HepG2 (cell line): ENCODE results near the gene PPP1R12A. TPM values are rescaled to one million over a fixed set of nuclear protein-coding genes. Genes with fewer than 3 reads are reported as not detected.
A peak's percentile ranks its signal among the peaks of the same experiment; 100 is the strongest.

Experiments
- ATAC-seq: fragments of 200-7000 bp; cut with Tn5 transposase; 3 replicates; pipeline ENCODE4 v1.9.1; 2020; ENCODE audit warnings: mild to moderate bottlenecking, moderate library complexity
- BruUV-seq: library from RNA; stranded (reverse); fragments of 400-500 nt; replicated peaks from 2 replicates; lab custom pipeline; 2021; lab: Mats Ljungman, UMichigan
- CTCF ChIA-PET: fragments of 300-600 bp; formaldehyde crosslinking; extraction: SDS; loops from one replicate; lab custom pipeline; 2021; ENCODE audit warnings: low total read pairs, inconsistent platforms, low intra/inter-chr PET ratio; lab: Yijun Ruan, JAX
- POLR2A ChIA-PET: fragments of 350-600 bp; sonication (Branson Sonifier 250); formaldehyde crosslinking; loops from one replicate; lab custom pipeline; 2020; ENCODE audit warnings: antibody characterized with exemption, inconsistent platforms; lab: Yijun Ruan, JAX
- DNase-seq: peaks from one replicate; pipeline ENCODE4 v3.0.0-alpha.2; 2015; ENCODE audit warnings: low spot score
- FAIRE-seq: peaks from 3 replicates; lab custom pipeline; 2011; peaks lifted over from hg19 to GRCh38; lab: Jason Lieb, UNC
- H2AFZ ChIP-seq: one replicate; pipeline ENCODE4 v1.6.1; 2011; ENCODE audit warnings: low read length, inconsistent platforms
- H3K27ac ChIP-seq: fragments of 300-600 bp; 3 replicates; pipeline ENCODE4 v1.8.0; 2011; ENCODE audit warnings: mixed run types, mild to moderate bottlenecking, mixed read lengths, low read length, inconsistent platforms; ENCODE audit not compliant: insufficient read depth; ENCODE audit errors: extremely low read length
- H3K27me3 ChIP-seq, 2 experiments: fragments of 200-600 bp in 1 of 2; 2 replicates in 1 of 2; 3 replicates in 1 of 2; pipeline versions ENCODE4 v1.6.0 to v1.8.0; 2011; ENCODE audit warnings: low read length in 2 of 2, mild to moderate bottlenecking in 2 of 2, moderate library complexity in 2 of 2, inconsistent platforms in 1 of 2; ENCODE audit not compliant: insufficient read depth in 2 of 2, control insufficient read depth in 1 of 2
- H3K36me3 ChIP-seq, 2 experiments: fragments of 200-600 bp in 1 of 2; replicated peaks in 1 of 2; 2 replicates in 1 of 2; 3 replicates in 1 of 2; pipeline versions ENCODE4 v1.5.1 to v1.8.0; 2011; ENCODE audit warnings: low read length in 2 of 2, inconsistent platforms in 1 of 2; ENCODE audit not compliant: insufficient read depth in 2 of 2, control insufficient read depth in 1 of 2
- H3K4me1 ChIP-seq: 2 replicates; pipeline ENCODE4 v1.5.1; 2012; ENCODE audit warnings: low read length, inconsistent platforms; ENCODE audit not compliant: insufficient read depth
- H3K4me2 ChIP-seq: 2 replicates; pipeline ENCODE4 v1.6.0; 2011; ENCODE audit warnings: low read depth, low read length, inconsistent platforms
- H3K4me3 ChIP-seq, 3 experiments: fragments of 200-600 bp in 1 of 3; sonication (generic), shearing (Covaris generic) in 1 of 3; replicated peaks in 1 of 3; 2 replicates each; pipeline ENCODE4 v1.5.1; 2011 to 2016; ENCODE audit warnings: low read length in 3 of 3, inconsistent platforms in 2 of 3, low read depth in 2 of 3, mild to moderate bottlenecking in 2 of 3, control low read depth in 1 of 3, mixed read lengths in 1 of 3; ENCODE audit not compliant: insufficient read depth in 1 of 3
- H3K79me2 ChIP-seq: one replicate; pipeline ENCODE4 v1.6.1; 2011; ENCODE audit warnings: low read length, inconsistent platforms; ENCODE audit not compliant: insufficient read depth
- H3K9ac ChIP-seq: 2 replicates; pipeline ENCODE4 v1.6.0; 2011; ENCODE audit warnings: mild to moderate bottlenecking, low read depth, low read length, inconsistent platforms; ENCODE audit not compliant: insufficient read depth
- H3K9me3 ChIP-seq: 2 replicates; pipeline ENCODE4 v1.5.1; 2012; ENCODE audit warnings: mild to moderate bottlenecking, low read length
- H4K20me1 ChIP-seq: 2 replicates; pipeline ENCODE4 v1.6.0; 2011; ENCODE audit warnings: inconsistent platforms, mild to moderate bottlenecking, low read length, moderate library complexity; ENCODE audit not compliant: insufficient read depth
- ETS1 ChIP-seq: sonication (generic); formaldehyde crosslinking; IDR thresholded peaks from 2 replicates; pipeline ENCODE4 v1.4.0; 2020; ENCODE audit warnings: missing genetic modification reagents
- HOXA7 ChIP-seq: sonication (generic); formaldehyde crosslinking; IDR thresholded peaks from 2 replicates; pipeline ENCODE4 v1.8.1; 2022; ENCODE audit warnings: mild to moderate bottlenecking, missing genetic modification reagents, moderate library complexity
- MED1 ChIP-seq: sonication (generic); formaldehyde crosslinking; IDR thresholded peaks from 2 replicates; pipeline ENCODE4 v1.4.0; 2020; ENCODE audit warnings: missing genetic modification reagents
- MTA1 ChIP-seq: sonication (generic); formaldehyde crosslinking; IDR thresholded peaks from 2 replicates; pipeline ENCODE4 v1.4.0; 2020; ENCODE audit warnings: missing genetic modification reagents, mild to moderate bottlenecking, borderline replicate concordance
- PBX2 ChIP-seq: IDR thresholded peaks from 2 replicates; pipeline ENCODE4 v1.6.1; 2016; ENCODE audit warnings: control low read depth
- PHF5A ChIP-seq: IDR thresholded peaks from one replicate; pipeline ENCODE4 v1.6.1; 2018; ENCODE audit warnings: low read depth, missing genetic modification reagents; ENCODE audit not compliant: unreplicated experiment
- REXO4 ChIP-seq: sonication (generic); formaldehyde crosslinking; IDR thresholded peaks from 2 replicates; pipeline ENCODE4 v1.8.0; 2022; ENCODE audit warnings: missing genetic modification reagents, mild to moderate bottlenecking, borderline replicate concordance
- SAFB2 ChIP-seq: sonication (generic); formaldehyde crosslinking; IDR thresholded peaks from 2 replicates; pipeline ENCODE4 v1.5.1; 2020; ENCODE audit warnings: missing genetic modification reagents, low read depth, mild to moderate bottlenecking, borderline replicate concordance
- SMARCE1 ChIP-seq: fragments of 450-650 bp; IDR thresholded peaks from 2 replicates; pipeline ENCODE4 v1.6.1; 2017; ENCODE audit warnings: borderline replicate concordance
- SYNCRIP ChIP-seq: fragments of 200-400 bp; formaldehyde crosslinking; IDR thresholded peaks from 2 replicates; pipeline ENCODE4 v1.6.1; 2018; ENCODE audit warnings: mild to moderate bottlenecking, low read depth, low read length; ENCODE audit not compliant: insufficient read depth
- TGIF2 ChIP-seq: IDR thresholded peaks from 2 replicates; pipeline ENCODE4 v1.6.1; 2016; ENCODE audit warnings: control low read depth, missing compliant biosample characterization
- ZNF552 ChIP-seq: sonication (generic); formaldehyde crosslinking; IDR thresholded peaks from 2 replicates; pipeline ENCODE4 v1.9.0; 2022; ENCODE audit warnings: missing genetic modification reagents, mild to moderate bottlenecking, borderline replicate concordance
- ZNF572 ChIP-seq: sonication (generic); formaldehyde crosslinking; IDR thresholded peaks from 2 replicates; pipeline ENCODE4 v1.5.1; 2020; ENCODE audit warnings: mild to moderate bottlenecking, missing genetic modification reagents
- WGBS: methylation state at CpG from one replicate; pipeline ENCODE4 v1.1.6; 2017; ENCODE audit warnings: low lambda C conversion rate; 5-methylcytosine and 5-hydroxymethylcytosine counted together
- in situ Hi-C: cut with HindIII; loops from 2 replicates; pipeline ENCODE4 v1.10.0; 2017; ENCODE audit warnings: low pct_unique_long_range_greater_than_20kb; ENCODE audit not compliant: extremely low pct_ligation_motif_present
- intact Hi-C: fragments of 100-400 bp; cut with micrococcal nuclease; formaldehyde crosslinking; loops from one replicate; pipeline ENCODE4 v1.10.0; 2022; ENCODE audit not compliant: unreplicated experiment
- polyA plus RNA-seq, 8 experiments: library from polyadenylated mRNA; depleted of rRNA in 3 of 8; stranded (reverse) in 7 of 8; unstranded in 1 of 8; fragments of >200 nt; fragmentation: Illumina TruSeq in 4 of 8; extraction: Trizol in 4 of 8; gene quantifications; 2 replicates each; pipeline versions ENCODE4 v1.2.1 to v1.2.3, GENCODE V29; 2011 to 2016; ENCODE audit warnings: low read depth in 4 of 8, missing spikeins in 1 of 8, mixed read lengths in 1 of 8; ENCODE audit not compliant: insufficient read depth in 1 of 8
- total RNA-seq, 5 experiments: library from RNA; depleted of rRNA; stranded (reverse); fragments of >200 nt; fragmentation: Illumina TruSeq; extraction: Trizol; gene quantifications; 2 replicates each; pipeline ENCODE4 v1.2.3, GENCODE V29; 2016; ENCODE audit warnings: low read depth in 1 of 5
- TF ChIP-seq, protein P1 (sequence below): IDR thresholded peaks from 2 replicates; pipeline ENCODE4 v1.6.1; 2016; ENCODE audit warnings: low read depth, control low read depth
- TF ChIP-seq, protein P2 (sequence below): sonication (generic); formaldehyde crosslinking; IDR thresholded peaks from 2 replicates; pipeline ENCODE4 v1.8.0; 2022; ENCODE audit warnings: mild to moderate bottlenecking, missing genetic modification reagents, moderate library complexity

PPP1R12A gene
- total and polyA plus RNA-seq, 2 of the 13 experiments (the other 11 are each of a cell fraction or from before 2014, with no cell fraction given): 23.8 to 50.0 TPM

- TF ChIP-seq PBX2 (CRISPR knock-in tag) (no peak), PHF5A (CRISPR knock-in tag) (no peak), MED1 (no peak)
- TF ChIP-seq, all 625 proteins: peak for 8
Observed at GRCh38 chr12:79935624-79936345, 888 bp upstream of the PPP1R12A start (continued).

DNA sequence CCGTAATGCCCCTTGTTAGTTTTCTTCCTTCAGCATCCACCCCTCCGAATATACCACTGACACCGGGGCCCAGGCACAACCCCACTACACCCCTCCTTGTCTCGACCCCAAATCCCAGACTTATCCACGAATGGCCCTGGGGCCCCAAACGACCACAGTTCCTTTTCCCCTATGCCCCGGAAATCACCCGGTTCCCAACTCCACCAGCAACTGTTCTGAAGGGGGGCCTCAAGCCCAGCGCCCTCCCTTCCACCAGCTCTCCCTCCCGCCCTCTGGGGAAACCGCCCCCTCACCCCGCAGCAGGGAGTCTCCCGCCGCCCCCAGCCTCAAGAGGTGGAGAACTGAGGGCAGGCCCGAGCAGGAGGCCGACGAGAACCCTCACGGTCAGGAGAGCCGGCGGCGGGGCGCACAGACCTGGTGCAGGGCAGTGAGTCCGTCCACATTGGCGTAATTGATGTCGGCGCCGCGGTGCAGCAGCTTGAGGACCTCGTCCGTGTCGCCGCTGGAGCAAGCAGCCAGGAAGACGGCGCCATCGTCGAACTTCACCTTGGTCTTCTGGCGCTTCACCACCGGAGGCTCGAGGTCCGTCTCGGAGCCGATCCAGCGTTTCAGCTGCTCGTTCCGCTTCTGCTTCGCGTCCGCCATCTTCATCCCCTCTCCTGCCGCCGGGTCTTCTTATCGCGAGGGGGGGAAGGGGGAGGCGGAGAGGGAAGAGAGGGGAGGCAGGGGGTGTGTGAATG, 446 bp downstream of the PPP1R12A start:
- DNase-seq (peak; percentile 17), FAIRE-seq (no peak), ATAC-seq (peak; percentile 65)
- POLR2A ChIA-PET: no interaction called here
- H3K27me3 ChIP-seq: no peaks in the 10 kb centered on the region; a peak in 1 of 5 replicates
- peak overlapping the region; percentile 89 for H3K9ac ChIP-seq
- H3K27ac ChIP-seq: peak overlapping the region; percentile 95
- H4K20me1 ChIP-seq: peaks cover 17% of the 10 kb centered on the region
- WGBS: under 1% methylated on average over 13 of the region's 53 CpGs
- H3K4me2 ChIP-seq: peak overlapping the region; percentile 76
- no peaks in the 10 kb centered on the region; a peak in 1 of 5 replicates for H3K36me3 ChIP-seq
- intact Hi-C loops (loop anchor here (1.0 to 10.0 kb wide), 4 partner anchors 47 to 252 kb away; partner anchors contain the start of gene PAWR), in situ Hi-C loops (no loop called here)
- H3K4me3 ChIP-seq: peak overlapping the region; percentile 74 to 100 (median 98)
- no peaks in the 10 kb centered on the region for H3K9me3 ChIP-seq
- no TSS peak for BruUV-seq
- H3K79me2 ChIP-seq: peaks cover 56% of the 10 kb centered on the region
- no peak overlapping the region for H2AFZ ChIP-seq
- H3K4me1 ChIP-seq: peaks cover 28% of the 10 kb centered on the region
- CTCF ChIA-PET: no interaction called here
- TF ChIP-seq MTA1 (CRISPR knock-in tag) (0 out of 2 replicates have a peak, but pooled peaks have one; percentile 21), SMARCE1 (no peak), ZNF552 (CRISPR knock-in tag) (peak; percentile 61; the same call in 1 of the 2 replicates), SYNCRIP (no peak), HOXA7 (CRISPR knock-in tag) (peak; percentile 88), SAFB2 (CRISPR knock-in tag) (no peak), ZNF572 (CRISPR knock-in tag) (0 out of 2 replicates have a peak, but pooled peaks have one; percentile 3), ETS1 (0 out of 2 replicates have a peak, but pooled peaks have one; percentile 45), REXO4 (CRISPR knock-in tag) (no peak), TGIF2 (CRISPR knock-in tag) (peak; percentile 7; the same call in 1 of the 2 replicates)
- TF ChIP-seq, protein P1, sequence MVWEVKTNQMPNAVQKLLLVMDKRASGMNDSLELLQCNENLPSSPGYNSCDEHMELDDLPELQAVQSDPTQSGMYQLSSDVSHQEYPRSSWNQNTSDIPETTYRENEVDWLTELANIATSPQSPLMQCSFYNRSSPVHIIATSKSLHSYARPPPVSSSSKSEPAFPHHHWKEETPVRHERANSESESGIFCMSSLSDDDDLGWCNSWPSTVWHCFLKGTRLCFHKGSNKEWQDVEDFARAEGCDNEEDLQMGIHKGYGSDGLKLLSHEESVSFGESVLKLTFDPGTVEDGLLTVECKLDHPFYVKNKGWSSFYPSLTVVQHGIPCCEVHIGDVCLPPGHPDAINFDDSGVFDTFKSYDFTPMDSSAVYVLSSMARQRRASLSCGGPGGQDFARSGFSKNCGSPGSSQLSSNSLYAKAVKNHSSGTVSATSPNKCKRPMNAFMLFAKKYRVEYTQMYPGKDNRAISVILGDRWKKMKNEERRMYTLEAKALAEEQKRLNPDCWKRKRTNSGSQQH: no peak
- TF ChIP-seq, protein P2, sequence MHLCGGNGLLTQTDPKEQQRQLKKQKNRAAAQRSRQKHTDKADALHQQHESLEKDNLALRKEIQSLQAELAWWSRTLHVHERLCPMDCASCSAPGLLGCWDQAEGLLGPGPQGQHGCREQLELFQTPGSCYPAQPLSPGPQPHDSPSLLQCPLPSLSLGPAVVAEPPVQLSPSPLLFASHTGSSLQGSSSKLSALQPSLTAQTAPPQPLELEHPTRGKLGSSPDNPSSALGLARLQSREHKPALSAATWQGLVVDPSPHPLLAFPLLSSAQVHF (CRISPR knock-in tag): 0 out of 2 replicates have a peak, but pooled peaks have one; percentile 59
